ENCODE measurements around the gene ARID2. TPM values are rescaled to one million over a fixed set of nuclear protein-coding genes. Genes with fewer than 3 reads are reported as not detected.

ARID2 gene
- total and polyA plus RNA-seq, 10 donors: 5.7 to 59.6 (median 42.6) TPM

- no peak for DNase-seq
Observed at GRCh38 chr12:45895961-45896360, 166.5 kb downstream of the ARID2 start.

GRCh38 chr12:45898094-45898493, 168.6 kb downstream of the ARID2 start:
- Histone ChIP-seq H3K27me3 (replicated peaks in 1 of 7) (no peaks in the 10 kb centered on the region), H3K4me1 (no peaks in the 10 kb centered on the region), H3K4me3 (no peak overlapping the region), H3K36me3 (peaks cover 0 to 85% (median 45%) of the 10 kb centered on the region in 6 donors), H3K27ac (no peak overlapping the region), H3K9me3 (no peaks in the 10 kb centered on the region)
- WGBS, 5 donors: 86 to 100% (median 93%) methylated on average over 1 of the region's 1 CpG
- no peak for TF ChIP-seq CTCF (IDR thresholded peaks at IDR 0.05 in 8 of 11, conservative IDR thresholded peaks at IDR 0.05 in 3 of 11)
- no peak for TF ChIP-seq POLR2A (IDR thresholded peaks at IDR 0.05)
- no peak for TF ChIP-seq POLR2AphosphoS5 (IDR thresholded peaks at IDR 0.05)
- intact Hi-C loops (cut with DNase I; ENCODE audit: low total_unique reads): no loop called here
- DNase-seq: no peak

More at GRCh38 chr12:45895961-45896360, 166.5 kb downstream of the ARID2 start:
- TF ChIP-seq CTCF (IDR thresholded peaks at IDR 0.05 in 8 of 11, conservative IDR thresholded peaks at IDR 0.05 in 3 of 11) (no peak), POLR2AphosphoS5 (IDR thresholded peaks at IDR 0.05) (no peak), POLR2A (IDR thresholded peaks at IDR 0.05) (no peak)
- no peaks in the 10 kb centered on the region for H3K27me3 ChIP-seq (replicated peaks in 1 of 7)
- H3K4me1 ChIP-seq: no peaks in the 10 kb centered on the region
- H3K36me3 ChIP-seq: peaks cover 3 to 92% (median 60%) of the 10 kb centered on the region in 6 donors
- WGBS, 5 donors: 64 to 86% (median 77%) methylated on average over 4 of the region's 4 CpGs
- H3K4me3 ChIP-seq: no peak overlapping the region
- no peak overlapping the region for H3K27ac ChIP-seq
- intact Hi-C loops (cut with DNase I; ENCODE audit: low total_unique reads): no loop called here
- no peaks in the 10 kb centered on the region for H3K9me3 ChIP-seq

GRCh38 chr12:45907955-45908354, 178.4 kb downstream of the ARID2 start:
- H3K36me3 ChIP-seq: peaks cover 0 to 45% (median 13%) of the 10 kb centered on the region in 6 donors
- intact Hi-C loops (cut with DNase I; ENCODE audit: low total_unique reads): no loop called here
- DNase-seq: no peak
- no peak for TF ChIP-seq POLR2AphosphoS5 (IDR thresholded peaks at IDR 0.05)
- TF ChIP-seq POLR2A (IDR thresholded peaks at IDR 0.05): no peak
- TF ChIP-seq CTCF (IDR thresholded peaks at IDR 0.05 in 8 of 11, conservative IDR thresholded peaks at IDR 0.05 in 3 of 11): no peak
- no peaks in the 10 kb centered on the region for H3K9me3 ChIP-seq
- peaks cover 0 to 15% (median 2%) of the 10 kb centered on the region in 6 donors for H3K4me1 ChIP-seq
- H3K4me3 ChIP-seq: no peak overlapping the region
- WGBS, 5 donors: 44 to 66% (median 55%) methylated on average over 4 of the region's 4 CpGs
- no peaks in the 10 kb centered on the region for H3K27me3 ChIP-seq (replicated peaks in 1 of 7)
- H3K27ac ChIP-seq: no peak overlapping the region

- 78 to 84% (median 82%) methylated on average over 4 of the region's 4 CpGs for WGBS, 5 donors
- Histone ChIP-seq H3K27me3 (replicated peaks in 1 of 7) (no peaks in the 10 kb centered on the region), H3K36me3 (peaks cover 0 to 40% (median 12%) of the 10 kb centered on the region in 6 donors), H3K27ac (no peak overlapping the region), H3K9me3 (no peaks in the 10 kb centered on the region), H3K4me3 (no peak overlapping the region), H3K4me1 (peaks cover 0 to 16% (median 2%) of the 10 kb centered on the region in 6 donors)
- intact Hi-C loops (cut with DNase I; ENCODE audit: low total_unique reads): no loop called here
- DNase-seq: no peak
- no peak for TF ChIP-seq POLR2AphosphoS5 (IDR thresholded peaks at IDR 0.05)
- no peak for TF ChIP-seq CTCF (IDR thresholded peaks at IDR 0.05 in 8 of 11, conservative IDR thresholded peaks at IDR 0.05 in 3 of 11)
- TF ChIP-seq POLR2A (IDR thresholded peaks at IDR 0.05): no peak
Observed at GRCh38 chr12:45909041-45909713, 179.7 kb downstream of the ARID2 start.
